Measurements from ENCODE around the gene PXK.

PXK gene

DNA sequence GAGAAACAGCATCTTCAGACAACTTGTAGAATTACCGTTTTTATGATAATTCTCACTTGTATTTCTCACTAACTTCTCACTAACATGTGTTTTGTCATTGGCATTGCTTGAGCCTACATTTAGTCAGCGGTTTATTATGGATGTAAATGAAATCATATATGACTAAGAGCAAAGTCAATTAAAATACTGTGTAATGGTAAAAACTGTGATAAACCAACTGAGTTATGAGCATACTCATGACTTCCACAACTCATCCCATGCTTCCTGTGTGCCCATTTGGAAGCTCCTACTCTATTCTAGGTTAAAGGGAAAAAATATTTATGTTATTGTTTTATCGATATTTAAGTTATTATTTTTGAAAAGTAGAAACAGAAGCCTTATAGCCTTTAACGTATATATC is 12.8 kb downstream of the PXK start:
- Histone ChIP-seq H3K27ac (ENCODE audit: extremely low read depth, low read depth, low read length) (no peak overlapping the region), H3K9me3 (ENCODE audit: control insufficient read depth, insufficient read depth, low read depth, low read length) (no peaks in the 10 kb centered on the region), H3K4me1 (ENCODE audit: control insufficient read depth, insufficient read depth, low read length) (no peaks in the 10 kb centered on the region), H3K4me3 (ENCODE audit: low read depth, low read length) (no peak overlapping the region), H3K36me3 (ENCODE audit: control insufficient read depth in 2 of 2, insufficient read depth in 1 of 2, low read length in 2 of 2) (peaks cover 0 to 13% of the 10 kb centered on the region in 2 experiments; a peak in 2 of 3 replicates)
- ChIA-PET CTCF (no interaction called here), POLR2A (no interaction called here)
- TF ChIP-seq ZNF513 (tag by site-specific recombination; IDR thresholded peaks at IDR 0.05) (no peak), ZBTB49 (tag by site-specific recombination; IDR thresholded peaks at IDR 0.05; ENCODE audit: low read depth) (no peak), ZNF561 (tag by site-specific recombination; IDR thresholded peaks at IDR 0.05; ENCODE audit: borderline replicate concordance) (no peak), SCRT1 (tag by site-specific recombination; IDR thresholded peaks at IDR 0.05; ENCODE audit: borderline replicate concordance) (no peak), ZNF626 (tag by site-specific recombination; IDR thresholded peaks at IDR 0.05) (no peak), ZNF280C (tag by site-specific recombination; IDR thresholded peaks at IDR 0.05) (no peak), ZNF664 (tag by site-specific recombination; IDR thresholded peaks at IDR 0.05) (no peak), ZBTB7A (tag by site-specific recombination; IDR thresholded peaks at IDR 0.05; ENCODE audit: low read depth) (no peak), ZBTB8A (tag by site-specific recombination; IDR thresholded peaks at IDR 0.05) (no peak), ZNF596 (tag by site-specific recombination; IDR thresholded peaks at IDR 0.05) (no peak)
- TF ChIP-seq, protein P1, sequence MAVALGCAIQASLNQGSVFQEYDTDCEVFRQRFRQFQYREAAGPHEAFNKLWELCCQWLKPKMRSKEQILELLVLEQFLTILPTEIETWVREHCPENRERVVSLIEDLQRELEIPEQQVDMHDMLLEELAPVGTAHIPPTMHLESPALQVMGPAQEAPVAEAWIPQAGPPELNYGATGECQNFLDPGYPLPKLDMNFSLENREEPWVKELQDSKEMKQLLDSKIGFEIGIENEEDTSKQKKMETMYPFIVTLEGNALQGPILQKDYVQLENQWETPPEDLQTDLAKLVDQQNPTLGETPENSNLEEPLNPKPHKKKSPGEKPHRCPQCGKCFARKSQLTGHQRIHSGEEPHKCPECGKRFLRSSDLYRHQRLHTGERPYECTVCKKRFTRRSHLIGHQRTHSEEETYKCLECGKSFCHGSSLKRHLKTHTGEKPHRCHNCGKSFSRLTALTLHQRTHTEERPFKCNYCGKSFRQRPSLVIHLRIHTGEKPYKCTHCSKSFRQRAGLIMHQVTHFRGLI (tag by site-specific recombination; IDR thresholded peaks at IDR 0.05) = no peak

- Histone ChIP-seq H3K36me3 (ENCODE audit: control insufficient read depth in 2 of 2, insufficient read depth in 1 of 2, low read length in 2 of 2) (peaks cover 0 to 13% of the 10 kb centered on the region in 2 experiments; a peak in 2 of 3 replicates), H3K27ac (ENCODE audit: extremely low read depth, low read depth, low read length) (no peak overlapping the region), H3K9me3 (ENCODE audit: control insufficient read depth, insufficient read depth, low read depth, low read length) (no peaks in the 10 kb centered on the region), H3K4me3 (ENCODE audit: low read depth, low read length) (no peak overlapping the region), H3K4me1 (ENCODE audit: control insufficient read depth, insufficient read depth, low read length) (no peaks in the 10 kb centered on the region)
- ChIA-PET CTCF (no interaction called here), POLR2A (no interaction called here)
- TF ChIP-seq BCL11A (tag by site-specific recombination; IDR thresholded peaks at IDR 0.05; ENCODE audit: low read depth) (no peak), ZNF704 (tag by site-specific recombination; IDR thresholded peaks at IDR 0.05) (no peak), ZNF76 (tag by site-specific recombination; IDR thresholded peaks at IDR 0.05; ENCODE audit: borderline replicate concordance, low read depth) (no peak), ZSCAN30 (tag by site-specific recombination; IDR thresholded peaks at IDR 0.05) (no peak), MYNN (tag by site-specific recombination; IDR thresholded peaks at IDR 0.05; ENCODE audit: borderline replicate concordance) (no peak)
These were observed 13.7 kb downstream of the PXK start for GRCh38 chr3:58346368-58346767.

Data from HEK293 (cell line).